Measurements from ENCODE around the gene KRT36.

- TF ChIP-seq CTCF (IDR thresholded peaks at IDR 0.05) (no peak), EZH2 (IDR thresholded peaks at IDR 0.05; ENCODE audit: borderline replicate concordance, insufficient read depth, low read depth, low read length, poor library complexity, severe bottlenecking) (no peak)
Observed at GRCh38 chr17:41516830-41517283, 27.1 kb upstream of the KRT36 start.
